GM19025 (cell line): ENCODE measurements around the gene PIP4K2A.

Experiments used
- ATAC-seq: cut with Tn5 transposase; IDR thresholded peaks from one replicate; pipeline ENCODE4 v1.9.1; 2021; ENCODE audit warnings: mild to moderate bottlenecking, low read depth, moderate library complexity; ENCODE audit not compliant: unreplicated experiment

PIP4K2A gene

GRCh38 chr10:22646388-22646853, 68.0 kb downstream of the PIP4K2A start:
- peak; percentile 46 for ATAC-seq

GRCh38 chr10:22644222-22644621, 70.2 kb downstream of the PIP4K2A start:
- ATAC-seq: no peak

- ATAC-seq: no peak
Measured at GRCh38 chr10:22643775-22644174, 70.6 kb downstream of the PIP4K2A start.

GRCh38 chr10:22643116-22643515, 71.3 kb downstream of the PIP4K2A start:
- ATAC-seq: no peak

GRCh38 chr10:22641743-22642142, 72.6 kb downstream of the PIP4K2A start:
- no peak for ATAC-seq

GRCh38 chr10:22640359-22640758, 74.0 kb downstream of the PIP4K2A start:
- no peak for ATAC-seq

- ATAC-seq: no peak
Measured at GRCh38 chr10:22638863-22639262, 75.5 kb downstream of the PIP4K2A start.

- no peak for ATAC-seq
Measured at GRCh38 chr10:22637491-22637890, 76.9 kb downstream of the PIP4K2A start.

GRCh38 chr10:22635650-22636049, 78.7 kb downstream of the PIP4K2A start:
- no peak for ATAC-seq

GRCh38 chr10:22634606-22635459, 79.5 kb downstream of the PIP4K2A start:
- no peak for ATAC-seq

- no peak for ATAC-seq
Measured at GRCh38 chr10:22634093-22634492, 80.3 kb downstream of the PIP4K2A start.

GRCh38 chr10:22633528-22633927, 80.8 kb downstream of the PIP4K2A start:
- no peak for ATAC-seq

GRCh38 chr10:22633106-22633505, 81.3 kb downstream of the PIP4K2A start:
- ATAC-seq: no peak

GRCh38 chr10:22631646-22632278, 82.6 kb downstream of the PIP4K2A start:
- no peak for ATAC-seq

- ATAC-seq: no peak
Measured at GRCh38 chr10:22631185-22631584, 83.2 kb downstream of the PIP4K2A start.

- ATAC-seq: peak; percentile 81
Measured at GRCh38 chr10:22630234-22631174, 83.9 kb downstream of the PIP4K2A start.

GRCh38 chr10:22629852-22630233, 84.5 kb downstream of the PIP4K2A start:
- no peak for ATAC-seq

- ATAC-seq: no peak
Measured at GRCh38 chr10:22629126-22629525, 85.3 kb downstream of the PIP4K2A start.

- no peak for ATAC-seq
Measured at GRCh38 chr10:22628309-22628708, 86.1 kb downstream of the PIP4K2A start.

- no peak for ATAC-seq
Measured at GRCh38 chr10:22626784-22627183, 87.6 kb downstream of the PIP4K2A start.
